ENCODE data around the gene GDPD2.
A peak's percentile ranks its signal among the peaks of the same experiment; 100 is the strongest.

GDPD2 gene

DNA sequence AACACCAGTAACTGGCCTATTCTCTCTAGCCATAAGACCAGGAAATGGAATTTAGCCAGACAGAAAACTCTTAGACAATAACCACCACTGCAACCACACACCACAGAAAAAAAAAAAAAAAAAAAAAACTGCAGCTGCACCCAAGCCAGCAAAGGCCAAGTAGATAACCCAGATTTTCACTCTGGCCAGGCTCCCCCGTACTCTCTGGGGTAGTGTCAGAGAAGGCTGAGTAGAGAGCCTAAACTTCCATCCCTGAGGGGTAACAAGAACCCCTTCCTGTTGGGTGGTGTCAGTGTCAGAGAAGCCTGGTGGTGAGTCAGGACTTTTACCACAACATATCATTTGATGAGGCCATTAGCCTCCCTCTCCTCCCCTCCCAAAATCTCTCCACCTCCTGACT is 15.9 kb downstream of the GDPD2 start:
- DNase-seq: no peak

GRCh38 chrX:70442224-70442623 is 19.1 kb downstream of the GDPD2 start:
- DNase-seq: no peak

DNA sequence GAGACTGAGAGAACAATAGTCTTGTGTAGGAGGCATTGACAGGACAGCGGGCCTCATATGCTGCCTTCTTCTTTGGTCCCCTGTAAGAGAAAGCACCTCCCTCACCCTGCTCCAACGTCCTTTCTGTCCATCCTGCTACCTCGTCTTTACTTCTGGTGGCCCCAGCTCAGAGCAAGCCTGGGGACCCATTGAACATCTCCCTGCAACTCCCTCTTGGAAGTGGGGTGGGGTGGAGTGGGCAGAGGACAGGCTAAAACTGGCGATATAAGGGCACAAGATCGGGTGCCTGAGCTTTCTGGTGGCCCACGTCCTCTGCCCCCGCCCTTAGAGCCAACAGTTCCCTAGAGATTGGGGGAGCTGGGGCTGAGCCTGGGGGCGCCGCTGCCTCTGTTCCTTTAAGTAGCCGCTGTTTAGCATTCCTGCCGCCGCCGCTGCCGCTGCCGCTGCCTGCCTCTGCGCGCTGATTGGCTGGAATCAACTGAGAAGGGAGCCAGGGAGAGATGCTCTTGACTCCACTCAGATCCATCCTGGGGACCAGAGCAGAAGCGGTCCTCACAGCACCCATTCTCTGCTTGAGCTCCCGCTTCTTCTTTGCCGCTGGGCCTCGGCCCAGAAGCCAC is 21.3 kb downstream of the GDPD2 start, which contains the start of gene DLG3:
DLG3 (plus strand) TSS at position 510 of the 620 bp plus-strand sequence. CDS start 367 bp downstream, outside the sequence.
- no peak for DNase-seq

- DNase-seq: no peak
These were observed 22.0 kb downstream of the GDPD2 start for GRCh38 chrX:70444946-70445656.

DNA sequence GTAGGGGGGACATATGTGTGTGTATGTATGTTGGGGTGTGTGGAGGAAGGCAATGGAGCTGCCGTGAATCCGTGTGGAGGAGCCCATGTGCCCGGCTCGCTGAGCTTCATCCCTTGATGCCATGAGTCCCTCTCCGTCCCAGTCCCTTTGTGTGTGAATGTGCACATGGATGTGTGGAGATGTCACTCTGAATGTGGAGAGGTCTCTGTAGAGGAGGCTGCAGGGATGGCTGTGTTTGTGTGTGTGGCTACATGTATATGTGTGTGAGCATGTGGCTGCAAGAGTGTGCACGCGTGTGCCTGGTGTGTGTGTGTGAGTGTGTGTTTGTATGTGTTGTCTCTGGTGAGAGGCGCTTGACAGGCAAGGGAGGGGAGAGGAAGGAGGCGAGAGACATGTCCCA is 22.8 kb downstream of the GDPD2 start:
- no peak for DNase-seq

DNA sequence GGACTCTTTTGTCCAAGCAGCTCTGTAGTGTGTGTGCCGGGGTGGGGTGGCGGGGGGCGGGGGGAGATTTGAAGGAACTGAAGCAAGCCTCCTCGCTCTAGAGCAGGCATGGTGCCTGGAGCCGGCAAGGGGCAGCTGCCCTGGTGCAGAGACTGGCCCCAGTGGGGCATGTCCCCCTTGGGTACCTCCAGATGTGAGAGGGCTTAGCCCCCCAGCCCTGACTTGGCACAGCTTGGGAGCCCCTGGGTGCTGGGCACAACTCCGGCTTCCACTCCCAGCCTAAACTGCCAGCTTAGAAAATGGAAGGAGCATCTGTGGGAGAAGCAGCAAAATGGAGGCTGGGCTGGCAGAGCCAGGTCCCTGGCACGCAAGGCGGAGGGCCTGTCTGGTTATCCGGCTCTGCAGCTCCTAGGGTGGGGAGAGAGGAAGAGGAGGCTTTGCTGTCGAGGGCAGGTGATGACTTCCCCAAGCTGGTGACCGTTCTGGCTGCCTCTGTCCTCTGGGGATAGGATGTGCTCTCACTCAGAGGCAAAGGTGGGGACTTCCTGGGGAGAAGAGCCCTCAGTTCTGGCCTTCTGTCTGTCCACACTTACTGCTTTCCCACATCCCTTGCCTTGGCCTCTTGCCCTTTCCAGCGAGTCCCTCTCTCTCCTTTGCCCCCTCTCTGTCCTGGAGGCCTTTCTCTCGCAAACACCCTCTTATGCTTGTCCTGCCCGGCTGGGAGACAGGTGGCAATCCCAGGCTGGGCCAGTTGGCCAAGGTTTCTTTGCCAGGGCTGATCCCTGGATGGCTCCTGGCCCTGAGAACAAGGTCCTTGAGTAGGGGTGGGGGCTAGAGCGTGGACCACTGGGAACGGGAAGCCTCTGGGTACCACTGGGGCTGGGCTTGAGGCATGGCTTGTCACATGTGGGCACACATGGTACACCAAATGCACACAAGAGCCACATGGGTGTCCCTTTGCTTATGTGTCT is 23.6 kb downstream of the GDPD2 start:
- DNase-seq: no peak

DNA sequence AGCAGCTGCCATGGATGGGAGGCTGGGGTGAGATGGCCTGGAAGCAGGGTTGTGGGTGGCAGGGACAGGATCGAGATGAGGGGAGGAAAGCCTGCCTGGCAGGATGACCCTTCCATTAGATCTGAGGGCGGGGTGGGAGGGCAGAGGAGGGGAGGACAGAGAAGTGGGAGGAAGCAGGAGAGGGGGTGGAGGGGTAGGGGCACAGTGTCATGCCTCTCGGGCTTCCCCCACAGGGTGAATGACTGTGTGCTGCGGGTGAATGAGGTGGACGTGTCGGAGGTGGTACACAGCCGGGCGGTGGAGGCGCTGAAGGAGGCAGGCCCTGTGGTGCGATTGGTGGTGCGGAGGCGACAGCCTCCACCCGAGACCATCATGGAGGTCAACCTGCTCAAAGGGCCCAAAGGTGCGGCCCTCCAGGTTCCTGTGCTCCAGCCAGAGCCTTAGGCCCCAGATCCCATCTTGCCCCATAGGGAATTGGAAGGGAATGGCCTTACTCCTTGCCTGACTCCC is 26.4 kb downstream of the GDPD2 start:
- DNase-seq: no peak

GRCh38 chrX:70452143-70452733 is 29.1 kb downstream of the GDPD2 start:
- DNase-seq: peak; percentile 66

GRCh38 chrX:70453024-70453618 is 30.0 kb downstream of the GDPD2 start:
- no peak for DNase-seq

GRCh38 chrX:70454441-70455365 is 31.6 kb downstream of the GDPD2 start:
- DNase-seq: peak; percentile 77

DNA sequence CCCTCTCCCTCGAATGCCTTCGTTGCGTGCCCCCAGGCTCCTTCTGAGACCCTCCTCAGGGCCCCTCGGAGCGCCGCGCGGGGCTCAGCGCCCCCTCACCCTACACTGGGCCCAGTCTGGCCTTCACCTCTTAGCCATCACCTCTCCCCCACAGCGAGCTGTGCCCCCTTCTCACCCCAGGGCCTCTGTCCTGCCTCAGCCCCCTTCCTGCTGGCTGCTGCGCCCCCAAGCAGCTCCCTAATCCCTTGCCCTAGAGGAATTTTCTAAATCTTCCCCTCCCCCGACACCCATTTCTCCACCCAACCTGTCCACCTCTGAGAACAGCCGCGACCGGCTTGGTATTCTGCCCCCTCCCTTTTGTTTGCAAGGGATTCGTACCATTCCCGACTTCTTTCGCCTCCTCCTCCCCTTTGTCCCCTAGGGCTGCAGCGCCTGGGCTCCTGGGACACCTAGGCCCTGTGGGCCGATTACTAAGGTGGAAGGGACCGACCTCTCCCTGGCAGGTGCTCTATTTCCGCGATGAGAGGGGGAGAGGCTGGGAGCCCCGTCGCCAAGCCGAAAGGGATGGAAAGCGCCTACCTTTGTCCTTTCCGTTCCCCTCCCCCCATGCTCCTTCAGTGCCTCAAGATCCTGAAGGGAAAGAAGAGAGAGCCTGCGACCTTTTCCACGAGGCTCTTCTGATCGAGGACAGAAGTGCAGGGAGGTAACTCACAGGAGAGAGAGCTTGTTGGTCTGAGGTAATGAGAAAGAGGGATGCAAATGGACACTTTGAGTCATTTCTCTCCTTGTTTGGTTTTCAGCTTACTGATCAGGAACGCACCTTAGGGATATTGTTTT is 32.5 kb downstream of the GDPD2 start:
- no peak for DNase-seq

GRCh38 chrX:70456256-70456655 is 33.1 kb downstream of the GDPD2 start:
- no peak for DNase-seq

- DNase-seq: no peak
These were observed 37.9 kb downstream of the GDPD2 start for GRCh38 chrX:70461026-70461425.

- DNase-seq: no peak
These were observed 40.9 kb downstream of the GDPD2 start for GRCh38 chrX:70464051-70464450.

- no peak for DNase-seq
These were observed 43.9 kb downstream of the GDPD2 start for GRCh38 chrX:70466968-70467367.

GRCh38 chrX:70468709-70469108 is 45.6 kb downstream of the GDPD2 start:
- no peak for DNase-seq

DNA sequence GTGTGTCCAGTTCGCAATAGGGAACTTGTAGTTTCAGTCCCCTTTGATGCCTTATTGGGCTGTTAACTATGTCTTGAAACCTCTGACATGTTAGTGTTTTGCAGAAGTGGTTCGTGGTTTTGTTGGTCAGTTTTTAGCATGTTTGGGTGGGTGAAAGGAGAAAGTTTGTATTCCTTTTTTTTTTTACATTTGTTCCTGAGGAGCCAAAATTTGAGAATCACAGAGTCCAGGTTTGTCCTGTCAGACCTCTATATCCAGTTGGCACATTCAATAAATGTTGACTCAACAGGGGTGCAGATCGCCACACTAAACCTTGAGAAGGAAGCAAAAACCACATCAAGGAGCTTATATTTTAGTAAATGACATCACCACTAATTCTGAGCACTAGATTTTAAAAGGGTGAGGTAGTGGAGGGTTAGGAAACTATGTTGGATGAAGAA is 47.8 kb downstream of the GDPD2 start:
- DNase-seq: no peak

DNA sequence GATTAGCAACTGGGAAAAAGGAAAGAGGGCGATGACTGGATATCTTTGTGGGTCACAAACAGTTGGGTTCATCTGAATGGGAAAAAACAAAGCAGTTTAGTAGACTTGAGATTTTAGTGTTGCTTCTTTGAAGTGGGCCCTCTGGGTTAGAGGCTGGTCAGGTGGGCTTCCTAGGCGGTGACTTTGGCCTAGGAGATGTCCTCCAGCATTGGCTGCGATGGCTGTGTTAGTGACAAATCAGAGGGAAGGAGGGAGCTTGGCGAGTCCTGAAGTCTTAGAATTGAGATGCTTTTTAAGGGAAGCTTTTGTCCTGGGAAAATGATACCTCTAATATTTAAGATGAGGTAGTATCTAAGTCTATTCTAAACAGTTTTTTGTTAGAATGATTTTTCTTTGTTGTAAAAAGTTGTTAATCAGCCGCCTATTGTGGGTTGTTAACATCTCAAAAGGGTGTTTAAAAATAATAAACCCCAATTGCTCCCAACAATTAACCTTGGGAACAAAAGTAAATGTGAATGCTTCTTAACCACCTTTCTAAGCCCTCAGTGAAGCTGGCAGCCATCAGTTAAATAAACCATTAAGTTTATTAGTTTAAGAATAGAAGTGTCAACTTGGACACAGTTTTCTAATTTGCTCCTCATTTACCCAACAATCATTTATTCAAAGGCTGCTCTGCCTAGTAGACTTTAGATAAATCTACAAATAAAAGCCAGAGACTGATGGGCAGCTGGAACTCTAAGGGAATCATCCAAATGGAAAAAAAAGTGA is 53.2 kb downstream of the GDPD2 start:
- DNase-seq: no peak

All from right forelimb (tissue), 1 donor.